Aorta (tissue), 5 donors: ENCODE data around the gene SRP68. TPM values are rescaled to one million over a fixed set of nuclear protein-coding genes. Genes with fewer than 3 reads are reported as not detected.

Source experiments
- ATAC-seq: fragments of 200-7000 bp; cut with Tn5 transposase; one replicate; pipeline ENCODE4 v1.9.1; 2022; ENCODE audit warnings: moderate library complexity; ENCODE audit not compliant: low FRiP score
- DNase-seq, 2 donors: peaks; one replicate each; pipeline ENCODE4 v3.0.0-alpha.2; 2020
- H3K27ac ChIP-seq, 2 donors: one replicate each; pipeline ENCODE4 v1.5.1; 2013; ENCODE audit warnings: low read length in 2 of 2, mild to moderate bottlenecking in 2 of 2, moderate library complexity in 2 of 2, control low read depth in 1 of 2, inconsistent platforms in 1 of 2, low read depth in 1 of 2
- H3K27me3 ChIP-seq, 2 donors: one replicate each; pipeline ENCODE4 v1.6.1; 2013; ENCODE audit warnings: control low read depth in 1 of 2, low read length in 1 of 2, mild to moderate bottlenecking in 1 of 2, moderate library complexity in 1 of 2; ENCODE audit not compliant: insufficient read depth in 2 of 2, control insufficient read depth in 1 of 2
- H3K36me3 ChIP-seq, 2 donors: one replicate each; pipeline ENCODE4 v1.6.1; 2013; ENCODE audit warnings: control low read depth in 1 of 2, low read length in 1 of 2, mild to moderate bottlenecking in 1 of 2; ENCODE audit not compliant: insufficient read depth in 2 of 2, control insufficient read depth in 1 of 2
- H3K4me1 ChIP-seq, 2 donors: one replicate each; pipeline ENCODE4 v1.6.1; 2013; ENCODE audit warnings: low read length in 2 of 2, control low read depth in 1 of 2, mild to moderate bottlenecking in 1 of 2, moderate library complexity in 1 of 2; ENCODE audit not compliant: insufficient read depth in 2 of 2, control insufficient read depth in 1 of 2
- H3K4me3 ChIP-seq, 2 donors: one replicate each; pipeline ENCODE4 v1.5.1; 2013; ENCODE audit warnings: low read length in 2 of 2, control low read depth in 1 of 2, mild to moderate bottlenecking in 1 of 2
- H3K9me3 ChIP-seq: one replicate; pipeline ENCODE4 v1.6.1; 2013; ENCODE audit warnings: mild to moderate bottlenecking, low read length; ENCODE audit not compliant: control insufficient read depth
- WGBS, 2 donors: extraction: QIAGEN DNeasy Blood & Tissue Kit; methylation state at CpG; one replicate each; pipeline ENCODE4 v1.1.7; 2013; 5-methylcytosine and 5-hydroxymethylcytosine counted together
- intact Hi-C, 2 donors: fragments of 100-400 bp; cut with DNase I; formaldehyde crosslinking; loops; one replicate each; pipeline versions ENCODE4 v1.14.2 to v1.15.0; 2022
- polyA plus RNA-seq, 2 donors: library from polyadenylated mRNA; stranded (reverse); fragments of 200-250 nt; gene quantifications; one replicate each; pipeline ENCODE4 v1.2.3, GENCODE V29; 2013
- total RNA-seq, 2 donors: library from RNA; stranded (reverse); fragmentation: NEBNext Ultra II Directional; extraction: Animal tissue kit (Norgen Biotek cat#: 25700); gene quantifications; one replicate each; pipeline ENCODE4 v1.2.1, GENCODE V29; 2021
- donor health status: healthy with polysubstance abuse.
- donor health status: Bipolar disorder and iron deficiency.
- donor health status: DM: no; HTN: no; CAD: no.
- donor health status: DM: no; HTN: no; CAD: no.
- donor health status: DM: yes; HTN: yes; CAD: no.

The SRP68 gene
- total and polyA plus RNA-seq, 4 donors = 35.1 to 60.9 (median 49.7) TPM

DNA sequence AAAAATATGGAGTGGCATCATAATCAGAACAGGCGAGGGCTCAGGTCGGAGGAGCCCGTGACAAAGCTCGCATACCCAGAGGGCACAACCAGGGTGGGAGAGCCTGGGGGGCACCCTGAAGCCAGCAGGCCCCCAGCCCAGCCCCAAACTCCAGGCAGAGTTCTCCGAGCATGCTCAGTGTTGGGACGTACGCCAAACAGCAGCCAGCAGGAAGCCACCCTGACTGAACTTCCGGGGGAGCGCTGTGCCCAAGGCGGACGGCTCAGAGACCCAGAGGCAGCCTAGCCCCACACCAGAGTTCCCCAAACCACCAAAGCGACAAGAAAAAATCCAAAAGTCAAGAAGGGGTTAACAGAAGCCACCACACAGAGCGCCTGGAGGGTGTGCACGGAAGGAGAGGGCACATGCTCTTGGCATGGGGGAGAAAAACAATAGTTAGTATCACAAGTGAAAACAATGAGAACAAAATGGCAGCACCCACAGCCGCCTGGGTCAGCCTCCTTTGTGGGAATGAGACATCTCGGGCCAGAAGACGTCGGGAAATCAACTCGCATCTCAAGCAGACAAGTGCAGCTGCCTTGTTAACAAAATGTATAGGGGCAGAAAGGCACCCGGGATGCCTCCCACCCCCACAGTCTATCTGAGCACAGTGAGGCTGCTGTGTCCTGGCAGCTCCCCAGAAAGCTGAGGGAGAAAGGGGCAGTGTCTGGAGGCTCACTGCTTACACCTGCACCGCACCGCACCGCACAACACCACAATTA, 19.4 kb upstream of the SRP68 start:
- Histone ChIP-seq H3K27ac (no peak overlapping the region), H3K4me1 (no peaks in the 10 kb centered on the region), H3K36me3 (peaks cover 6 to 15% of the 10 kb centered on the region in 2 donors), H3K4me3 (no peak overlapping the region), H3K9me3 (no peaks in the 10 kb centered on the region), H3K27me3 (no peaks in the 10 kb centered on the region)
- ATAC-seq = no peak
- WGBS, 2 donors = 73 to 79% methylated on average over 23 of the region's 23 CpGs
- intact Hi-C loops = no loop called here
- peak in 1 of 2 donors; percentile 71 for DNase-seq

DNA sequence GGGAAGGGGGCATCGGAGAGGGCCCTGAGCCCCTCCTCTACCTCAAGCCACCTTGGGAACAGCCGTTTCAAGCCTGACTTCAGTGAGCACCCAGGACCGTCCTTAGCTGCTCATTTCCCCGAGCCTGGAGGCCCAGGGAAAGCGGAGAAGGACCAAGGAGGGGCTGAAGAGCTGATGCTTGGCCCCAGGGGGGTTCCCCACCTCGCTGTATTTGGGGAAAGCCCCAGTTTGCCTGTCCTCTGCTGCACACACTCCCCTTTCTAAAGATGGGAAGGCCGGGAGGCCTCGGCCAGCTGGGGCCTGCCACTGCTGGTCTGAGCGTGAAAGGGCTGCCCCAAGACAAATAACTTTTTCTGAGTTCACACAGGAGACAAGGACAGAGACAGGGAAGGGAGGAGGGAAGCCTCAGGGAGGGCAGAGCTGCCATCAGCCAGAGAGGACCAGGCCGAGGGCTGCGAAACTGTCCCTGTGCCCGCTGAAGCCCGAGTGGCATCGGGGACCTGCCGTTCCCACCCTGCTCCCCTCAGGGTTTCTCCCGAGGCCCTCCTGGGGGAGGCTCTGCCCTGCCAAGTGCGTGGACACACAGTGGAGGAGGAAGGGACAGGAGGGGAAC, 18.3 kb upstream of the SRP68 start:
- H3K9me3 ChIP-seq = no peaks in the 10 kb centered on the region
- intact Hi-C loops = no loop called here
- 86 to 89% methylated on average over 17 of the region's 17 CpGs for WGBS, 2 donors
- H3K4me3 ChIP-seq = no peak overlapping the region
- H3K27ac ChIP-seq = no peak overlapping the region
- H3K27me3 ChIP-seq = no peaks in the 10 kb centered on the region
- DNase-seq = peak in 1 of 2 donors; percentile 64
- H3K4me1 ChIP-seq = no peaks in the 10 kb centered on the region
- peaks cover 6 to 13% of the 10 kb centered on the region in 2 donors for H3K36me3 ChIP-seq
- ATAC-seq = no peak

DNA sequence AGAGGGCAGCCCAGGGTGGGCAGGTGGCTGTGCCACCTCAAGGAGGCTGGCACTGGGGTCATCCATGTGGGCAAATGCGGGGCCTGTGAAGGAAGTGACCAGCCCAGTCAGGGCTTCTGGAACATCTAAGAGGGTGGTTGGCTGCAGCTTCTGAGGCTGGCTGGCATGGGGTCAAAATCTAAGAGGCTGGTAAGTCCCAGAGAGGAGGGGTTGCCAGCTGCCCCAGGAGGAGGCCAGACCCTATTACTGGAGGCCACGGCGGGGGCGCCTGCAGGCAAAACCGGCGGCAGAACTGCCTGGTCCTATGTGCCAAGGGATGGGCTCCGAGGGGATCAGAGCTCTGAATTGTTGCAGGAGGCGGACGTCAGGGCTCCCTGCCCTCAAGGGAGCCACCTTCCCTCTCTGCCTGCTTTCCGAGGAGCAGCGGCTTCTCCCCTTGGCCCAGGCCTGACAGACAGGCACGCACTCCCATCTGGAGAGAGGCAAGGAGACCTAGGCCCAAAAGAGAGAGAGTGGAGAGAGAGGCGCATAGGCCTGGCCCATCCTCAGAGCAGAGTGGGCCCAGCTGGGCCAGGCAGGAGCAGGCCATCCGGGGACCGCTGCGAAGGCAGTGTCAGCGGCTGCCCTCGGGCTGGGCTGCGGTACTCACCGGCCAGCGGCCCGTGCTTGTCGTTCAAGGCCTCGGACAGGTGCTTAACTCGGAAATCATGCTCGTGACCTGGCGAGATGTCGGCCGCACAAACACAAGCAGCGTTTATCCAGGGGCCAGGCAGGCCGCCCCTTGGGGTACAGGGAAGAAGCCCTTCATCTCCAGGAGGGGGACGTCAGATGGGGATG, 17.6 kb upstream of the SRP68 start:
- intact Hi-C loops = no loop called here
- H3K27me3 ChIP-seq = no peaks in the 10 kb centered on the region
- H3K27ac ChIP-seq = no peak overlapping the region
- ATAC-seq (no peak), DNase-seq (peak in 1 of 2 donors; percentile 67)
- H3K36me3 ChIP-seq = peaks cover 6 to 17% of the 10 kb centered on the region in 2 donors
- no peaks in the 10 kb centered on the region for H3K4me1 ChIP-seq
- 91 to 92% methylated on average over 29 to 32 of the region's 32 CpGs for WGBS, 2 donors
- H3K9me3 ChIP-seq = no peaks in the 10 kb centered on the region
- no peak overlapping the region for H3K4me3 ChIP-seq

DNA sequence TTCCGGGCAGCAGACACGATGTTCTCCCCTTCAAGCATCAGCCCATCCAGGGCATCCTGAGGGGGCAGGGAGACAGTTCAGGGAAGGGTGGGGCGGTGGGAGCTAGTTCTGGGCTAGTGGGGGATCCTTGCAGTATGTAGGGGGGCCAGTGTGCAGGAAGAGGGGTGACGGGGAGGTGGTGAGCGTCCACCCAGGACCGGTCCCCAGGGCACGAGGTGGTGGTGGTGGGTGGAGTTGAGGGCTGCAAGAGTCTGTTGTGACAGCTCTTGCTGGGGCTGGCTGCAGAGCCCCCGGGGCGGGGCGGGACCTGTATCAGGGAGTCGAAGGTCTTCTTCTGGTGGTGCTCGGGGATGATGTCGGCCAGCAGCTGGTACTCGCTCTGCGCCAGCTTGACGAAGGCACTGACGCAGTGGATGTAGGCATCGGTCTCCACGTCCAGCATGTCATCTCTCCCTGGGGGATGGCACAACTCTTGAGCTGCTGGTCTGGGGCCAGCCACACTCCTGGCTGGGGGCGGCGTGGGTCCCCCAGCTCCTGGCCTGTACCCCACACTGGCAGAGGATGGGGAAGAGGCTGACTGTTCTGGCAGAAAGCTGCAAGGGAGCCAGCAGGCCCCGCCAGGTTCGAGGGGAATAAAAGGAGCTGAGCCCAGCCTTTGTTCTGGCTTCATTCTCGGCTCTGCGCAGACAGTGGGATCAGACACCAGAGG, 16.7 kb upstream of the SRP68 start:
- Histone ChIP-seq H3K27ac (no peak overlapping the region), H3K27me3 (no peaks in the 10 kb centered on the region), H3K9me3 (no peaks in the 10 kb centered on the region), H3K4me3 (no peak overlapping the region), H3K4me1 (no peaks in the 10 kb centered on the region), H3K36me3 (peaks cover 5 to 16% of the 10 kb centered on the region in 2 donors)
- 92 to 93% methylated on average over 25 of the region's 25 CpGs for WGBS, 2 donors
- ATAC-seq (no peak), DNase-seq (peak in 1 of 2 donors; percentile 67)
- intact Hi-C loops = no loop called here

DNA sequence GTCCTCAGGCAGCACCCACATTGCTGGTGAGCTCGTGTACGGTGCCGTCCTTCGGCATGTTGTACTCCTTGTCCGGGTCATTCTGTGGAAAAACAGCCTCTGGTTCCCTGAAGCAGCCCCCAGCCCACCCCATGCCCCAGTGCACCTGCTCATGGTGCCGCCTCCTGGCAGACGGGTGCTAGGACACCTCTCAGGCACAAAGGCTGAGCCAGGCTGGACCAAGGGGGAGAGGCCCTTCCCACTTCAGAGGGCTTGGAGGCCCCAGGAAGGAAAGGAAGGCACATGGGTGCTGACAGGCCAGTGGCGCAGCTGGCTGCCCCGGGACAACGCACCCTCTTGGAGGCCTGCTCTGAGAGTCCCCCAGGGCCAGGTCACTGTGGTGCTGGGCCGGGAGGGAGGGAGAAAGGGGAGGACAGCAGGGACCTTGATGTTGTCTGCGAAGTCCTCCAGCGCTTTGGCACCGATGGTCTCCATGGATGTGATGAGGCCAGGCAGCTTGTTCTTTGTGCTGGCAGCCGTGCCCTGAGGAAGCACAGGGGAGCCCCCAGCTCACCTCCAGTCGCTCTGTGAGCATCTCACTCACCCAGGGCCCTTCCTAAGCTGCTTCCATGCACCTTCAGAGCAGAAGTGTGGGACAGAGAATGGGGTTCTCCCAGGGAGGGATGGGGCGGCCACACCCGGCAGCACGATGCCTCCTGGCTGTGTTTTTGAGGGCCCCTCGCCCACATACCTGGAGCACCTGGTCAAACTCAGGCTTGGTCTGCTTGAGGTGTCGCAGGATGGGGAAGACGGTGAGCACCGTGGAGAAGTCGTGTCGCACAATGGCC, 15.9 kb upstream of the SRP68 start:
- Histone ChIP-seq H3K4me3 (no peak overlapping the region), H3K36me3 (peaks cover 0 to 16% of the 10 kb centered on the region in 2 donors), H3K4me1 (no peaks in the 10 kb centered on the region), H3K9me3 (no peaks in the 10 kb centered on the region), H3K27me3 (no peaks in the 10 kb centered on the region), H3K27ac (no peak overlapping the region)
- WGBS, 2 donors = 85 to 90% methylated on average over 24 to 25 of the region's 25 CpGs
- DNase-seq (peak in 1 of 2 donors; percentile 71), ATAC-seq (no peak)
- intact Hi-C loops = no loop called here

DNA sequence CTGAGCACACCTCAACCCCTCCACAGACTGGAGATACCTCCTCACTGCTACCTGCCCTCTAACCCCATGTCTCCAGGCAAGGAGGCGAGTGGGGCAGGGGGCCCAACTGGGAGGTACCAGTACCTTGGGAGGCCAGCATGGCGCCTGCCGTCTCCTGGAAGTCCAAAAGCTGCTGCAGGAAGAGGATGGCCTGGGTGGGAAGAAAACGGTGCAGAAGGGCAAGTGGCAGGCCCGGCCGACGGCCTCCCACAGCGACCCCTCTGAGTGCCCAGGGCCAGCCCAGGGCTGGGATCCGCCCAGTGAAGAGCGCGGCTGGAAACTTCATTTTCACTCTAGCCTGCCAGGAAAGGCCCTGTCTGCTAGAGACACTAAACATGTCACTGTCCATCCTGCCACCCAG, 15.2 kb upstream of the SRP68 start:
- Histone ChIP-seq H3K9me3 (no peaks in the 10 kb centered on the region), H3K36me3 (peaks cover 0 to 16% of the 10 kb centered on the region in 2 donors), H3K4me3 (no peak overlapping the region), H3K4me1 (no peaks in the 10 kb centered on the region), H3K27ac (no peak overlapping the region), H3K27me3 (no peaks in the 10 kb centered on the region)
- ATAC-seq (no peak), DNase-seq (no peak)
- intact Hi-C loops = no loop called here
- 87 to 93% methylated on average over 11 of the region's 11 CpGs for WGBS, 2 donors

DNA sequence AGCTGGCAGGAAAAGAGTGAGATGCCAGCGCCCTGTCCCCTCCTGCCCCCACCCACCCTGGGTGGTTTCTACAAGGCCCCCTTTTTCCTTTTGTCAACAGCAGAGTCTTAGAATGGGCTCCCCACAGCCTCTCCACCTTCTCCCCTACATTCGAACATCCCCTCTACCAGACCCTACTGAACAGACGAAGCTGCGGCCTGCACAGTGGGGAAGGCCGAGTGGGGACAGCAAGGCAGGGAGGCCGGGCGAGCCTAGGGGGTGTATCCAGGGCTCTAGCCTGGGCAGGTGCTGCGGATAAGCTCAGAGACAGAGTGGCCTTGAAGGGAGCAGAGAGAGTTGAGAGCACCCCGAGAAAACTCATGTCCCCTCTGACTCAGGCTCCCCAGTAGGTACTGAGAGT, 14.1 kb upstream of the SRP68 start:
- DNase-seq (no peak), ATAC-seq (no peak)
- Histone ChIP-seq H3K36me3 (peaks cover 0 to 14% of the 10 kb centered on the region in 2 donors), H3K27me3 (no peaks in the 10 kb centered on the region), H3K4me3 (no peak overlapping the region), H3K4me1 (no peaks in the 10 kb centered on the region), H3K27ac (no peak overlapping the region), H3K9me3 (no peaks in the 10 kb centered on the region)
- 95 to 96% methylated on average over 9 of the region's 9 CpGs for WGBS, 2 donors
- intact Hi-C loops = no loop called here
